GM23338 (cell line): ENCODE data around the gene FGFBP1. TPM values are rescaled to one million over a fixed set of nuclear protein-coding genes. Genes with fewer than 3 reads are reported as not detected.

ENCODE experiments used
- ATAC-seq: fragments of 200-7000 bp; cut with Tn5 transposase; 3 replicates; pipeline ENCODE4 v1.9.1; 2020
- DNase-seq: peaks from one replicate; pipeline ENCODE4 v3.0.0-alpha.2; 2015; ENCODE audit warnings: low spot score
- H2AFZ ChIP-seq: fragments of 200-600 bp; sonication (generic); 2 replicates; pipeline ENCODE4 v1.8.0; 2016; ENCODE audit warnings: antibody characterized with exemption, mild to moderate bottlenecking, moderate library complexity
- H3F3A ChIP-seq: fragments of 200-600 bp; sonication (generic); replicated peaks from 2 replicates; pipeline ENCODE4 v1.8.0; 2017; ENCODE audit warnings: antibody characterized with exemption, mixed run types, low read depth
- H3K27ac ChIP-seq: fragments of 200-600 bp; sonication (generic); 2 replicates; pipeline ENCODE4 v1.6.1; 2016; ENCODE audit warnings: low read depth
- H3K27me3 ChIP-seq: fragments of 200-600 bp; sonication (generic); 2 replicates; pipeline ENCODE4 v1.8.0; 2016; ENCODE audit warnings: mild to moderate bottlenecking, mixed run types, moderate library complexity; ENCODE audit not compliant: insufficient read depth
- H3K36me3 ChIP-seq: fragments of 200-600 bp; sonication (generic); 2 replicates; pipeline ENCODE4 v1.8.0; 2016; ENCODE audit warnings: mild to moderate bottlenecking; ENCODE audit not compliant: insufficient read depth
- H3K4me1 ChIP-seq: fragments of 200-600 bp; sonication (generic); 2 replicates; pipeline ENCODE4 v1.8.0; 2016; ENCODE audit warnings: mild to moderate bottlenecking, moderate library complexity; ENCODE audit not compliant: insufficient read depth
- H3K4me2 ChIP-seq: fragments of 200-600 bp; sonication (generic); 2 replicates; pipeline ENCODE4 v1.7.1; 2017; ENCODE audit warnings: mixed run types
- H3K4me3 ChIP-seq: fragments of 200-600 bp; sonication (generic); 2 replicates; pipeline ENCODE4 v1.6.1; 2016; ENCODE audit warnings: mixed run types
- H3K79me2 ChIP-seq: fragments of 200-600 bp; sonication (generic); replicated peaks from 2 replicates; pipeline ENCODE4 v1.8.0; 2017; ENCODE audit warnings: mild to moderate bottlenecking; ENCODE audit not compliant: insufficient read depth
- H3K9me2 ChIP-seq: fragments of 200-600 bp; sonication (generic); 2 replicates; pipeline ENCODE4 v1.8.0; 2017; ENCODE audit not compliant: insufficient read depth
- H4K20me1 ChIP-seq: fragments of 200-600 bp; sonication (generic); replicated peaks from 2 replicates; pipeline ENCODE4 v1.8.0; 2017; ENCODE audit warnings: mild to moderate bottlenecking; ENCODE audit not compliant: insufficient read depth
- H3K27ac Mint-ChIP-seq: 2 replicates; pipeline ENCODE4 v1.8.0; 2020; ENCODE audit warnings: inconsistent platforms, mild to moderate bottlenecking, moderate library complexity, mixed read lengths
- H3K27me3 Mint-ChIP-seq: 3 replicates; pipeline ENCODE4 v1.8.0; 2022; ENCODE audit warnings: low read depth, mild to moderate bottlenecking, moderate library complexity, mixed read lengths, inconsistent platforms; ENCODE audit not compliant: insufficient read depth, poor library complexity
- H3K36me3 Mint-ChIP-seq: 3 replicates; pipeline ENCODE4 v1.8.0; 2021; ENCODE audit warnings: low read depth, mild to moderate bottlenecking, inconsistent platforms, moderate library complexity, mixed read lengths
- H3K4me1 Mint-ChIP-seq: 3 replicates; pipeline ENCODE4 v1.8.0; 2020; ENCODE audit warnings: mild to moderate bottlenecking, inconsistent platforms, mixed read lengths
- H3K4me3 Mint-ChIP-seq: 3 replicates; pipeline ENCODE4 v1.8.0; 2021; ENCODE audit warnings: moderate library complexity, mild to moderate bottlenecking, inconsistent platforms, mixed read lengths
- H3K9me3 Mint-ChIP-seq: 3 replicates; pipeline ENCODE4 v1.8.0; 2020; ENCODE audit warnings: moderate library complexity, mild to moderate bottlenecking, inconsistent platforms, mixed read lengths
- CREB1 ChIP-seq: fragments of 250-450 bp; sonication (Bioruptor Pico); IDR thresholded peaks from 2 replicates; pipeline ENCODE4 v1.5.0; 2020; ENCODE audit warnings: low read depth, mild to moderate bottlenecking, moderate library complexity
- CTCF ChIP-seq, 2 experiments: fragments of 200-600 bp in 1 of 2; sonication (generic) in 1 of 2; conservative IDR thresholded peaks; 2 replicates each; pipeline versions ENCODE4 v1.5.1 to v1.6.1; 2016 to 2017; ENCODE audit warnings: antibody characterized with exemption in 2 of 2, low read depth in 2 of 2, mild to moderate bottlenecking in 2 of 2, moderate library complexity in 1 of 2
- ETS1 ChIP-seq: IDR thresholded peaks from 2 replicates; pipeline ENCODE4 v1.6.1; 2016; ENCODE audit warnings: antibody characterized with exemption
- EZH2 ChIP-seq: fragments of 200-600 bp; sonication (generic); IDR thresholded peaks from one replicate; pipeline ENCODE4 v1.8.0; 2017; ENCODE audit warnings: antibody characterized with exemption, mild to moderate bottlenecking, low read depth; ENCODE audit not compliant: unreplicated experiment
- EZH2phosphoT487 ChIP-seq: fragments of 200-600 bp; sonication (generic); IDR thresholded peaks from one replicate; pipeline ENCODE4 v1.8.1; 2018; ENCODE audit warnings: antibody characterized with exemption; ENCODE audit not compliant: unreplicated experiment
- JUNB ChIP-seq: IDR thresholded peaks from one replicate; pipeline ENCODE4 v1.6.1; 2016; ENCODE audit warnings: antibody characterized with exemption; ENCODE audit not compliant: unreplicated experiment
- NANOG ChIP-seq: IDR thresholded peaks from 2 replicates; pipeline ENCODE4 v1.6.1; 2016; ENCODE audit warnings: antibody characterized with exemption, borderline replicate concordance
- POLR2AphosphoS5 ChIP-seq: IDR thresholded peaks from 2 replicates; pipeline ENCODE4 v1.6.1; 2016; ENCODE audit warnings: antibody characterized with exemption, low read depth
- REST ChIP-seq: IDR thresholded peaks from one replicate; pipeline ENCODE4 v1.6.1; 2018; ENCODE audit warnings: antibody characterized with exemption; ENCODE audit not compliant: unreplicated experiment
- STAT1 ChIP-seq: IDR thresholded peaks from one replicate; pipeline ENCODE4 v1.6.1; 2016; ENCODE audit warnings: antibody characterized with exemption; ENCODE audit not compliant: unreplicated experiment
- ZNF114 ChIP-seq: fragments of 250-450 bp; sonication (Bioruptor Pico); IDR thresholded peaks from 2 replicates; pipeline ENCODE4 v1.5.0; 2020; ENCODE audit warnings: mild to moderate bottlenecking, moderate library complexity
- ZNF331 ChIP-seq: fragments of 250-450 bp; sonication (Bioruptor Pico); IDR thresholded peaks from 2 replicates; pipeline ENCODE4 v1.5.0; 2020; ENCODE audit warnings: low read depth, mild to moderate bottlenecking, moderate library complexity
- ZNF462 ChIP-seq: fragments of 250-450 bp; sonication (Bioruptor Pico); IDR thresholded peaks from 2 replicates; pipeline ENCODE4 v1.5.0; 2020; ENCODE audit warnings: mild to moderate bottlenecking, moderate library complexity
- polyA plus RNA-seq: library from polyadenylated mRNA; unstranded; fragments of >200 nt; fragmentation: Nextera tagmentation; extraction: Ambion mirVana; gene quantifications from 2 replicates; pipeline ENCODE4 v1.2.1, GENCODE V29; 2016
- total RNA-seq: library from RNA; depleted of rRNA; stranded (reverse); fragments of >200 nt; shearing (Covaris generic); gene quantifications from 2 replicates; pipeline ENCODE4 v1.2.3, GENCODE V29; 2014

The FGFBP1 gene
- total and polyA plus RNA-seq, 2 experiments from 2014 or later, result 0.15 TPM; not detected in 1

GRCh38 chr4:15918484-15919129, 19.9 kb downstream of the FGFBP1 start:
- no peak overlapping the region for H3K4me2 ChIP-seq
- H4K20me1 ChIP-seq, result no peaks in the 10 kb centered on the region
- H3K27me3 ChIP-seq, result no peaks in the 10 kb centered on the region
- no peaks in the 10 kb centered on the region for H3K79me2 ChIP-seq
- no peak overlapping the region for H3K27ac Mint-ChIP-seq
- H3F3A ChIP-seq, result no peaks in the 10 kb centered on the region
- peaks cover 5% of the 10 kb centered on the region; the same call in 1 of the 2 replicates for H3K36me3 ChIP-seq
- H3K4me3 ChIP-seq, result no peak overlapping the region
- no peak for TF ChIP-seq ETS1
- TF ChIP-seq EZH2, result no peak
- TF ChIP-seq NANOG, result no peak
- TF ChIP-seq CREB1 (CRISPR knock-in tag), result no peak
- no peak for TF ChIP-seq CTCF (conservative IDR thresholded peaks at IDR 0.05; ENCODE audit: low read depth in 2 of 2)
- TF ChIP-seq JUNB, result no peak
- no peak for TF ChIP-seq POLR2AphosphoS5
- TF ChIP-seq REST, result no peak
- TF ChIP-seq ZNF331, result no peak
- no peak for TF ChIP-seq ZNF114 (CRISPR knock-in tag)
- TF ChIP-seq ZNF462 (CRISPR knock-in tag), result no peak
- TF ChIP-seq STAT1, result no peak
- TF ChIP-seq EZH2phosphoT487, result no peak
- H3K4me1 Mint-ChIP-seq, result no peaks in the 10 kb centered on the region
- DNase-seq, result no peak
- peaks cover 6% of the 10 kb centered on the region for H3K36me3 Mint-ChIP-seq
- no peak overlapping the region for H2AFZ ChIP-seq
- no peak overlapping the region for H3K4me3 Mint-ChIP-seq
- H3K27ac ChIP-seq, result no peak overlapping the region
- peaks cover 19% of the 10 kb centered on the region for H3K9me3 Mint-ChIP-seq
- H3K4me1 ChIP-seq, result no peaks in the 10 kb centered on the region
- no peak for ATAC-seq
- H3K27me3 Mint-ChIP-seq, result peaks cover 4% of the 10 kb centered on the region
- no peaks in the 10 kb centered on the region; the same call in 1 of the 2 replicates for H3K9me2 ChIP-seq
